GM12892 (cell line): ENCODE data around the gene TXK.

Experiments
- POLR2A ChIP-seq: IDR thresholded peaks from 2 replicates; pipeline ENCODE4 v1.6.1; 2011; ENCODE audit warnings: low read depth, low read length, control low read depth
- POLR2AphosphoS5 ChIP-seq: IDR thresholded peaks from 2 replicates; pipeline ENCODE4 v1.6.1; 2011; ENCODE audit warnings: low read depth, low read length, control low read depth

DNA sequence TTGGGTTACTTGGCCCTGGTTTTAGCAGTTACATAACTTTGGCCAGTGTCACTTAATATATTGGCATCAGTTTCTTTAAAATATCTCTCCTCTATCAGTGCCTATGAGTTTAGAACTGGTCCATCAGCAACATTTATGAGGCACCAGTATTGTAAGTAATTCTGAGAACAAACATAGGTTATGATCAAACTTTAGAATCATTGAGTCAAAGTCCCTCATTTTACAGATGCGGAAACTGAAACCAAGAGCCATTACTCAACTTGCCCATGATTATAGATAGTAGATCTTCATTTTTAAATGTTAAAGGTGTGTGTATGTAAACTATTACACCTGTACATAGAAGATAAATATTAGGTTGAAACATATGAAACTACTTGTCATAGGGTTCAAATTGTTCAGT, 113.0 kb downstream of the TXK start:
- TF ChIP-seq POLR2A = no peak
- no peak for TF ChIP-seq POLR2AphosphoS5
